Vagina (tissue), 2 donors: Measurements from ENCODE around the gene TSHZ1.

Experiments
- POLR2A ChIP-seq, 2 donors: fragments of 450-650 bp; IDR thresholded peaks; one replicate each; pipeline ENCODE4 v1.6.1; 2017; ENCODE audit warnings: antibody characterized with exemption in 2 of 2, mild to moderate bottlenecking in 2 of 2, moderate library complexity in 2 of 2
- TF ChIP-seq, protein P1 (sequence below), 3 experiments: fragments of 450-650 bp in 2 of 3; fragments of 200-600 bp in 1 of 3; sonication (generic) in 1 of 3; IDR thresholded peaks; one replicate each; pipeline ENCODE4 v1.5.1; 2017 to 2019; ENCODE audit warnings: antibody characterized with exemption in 3 of 3, mild to moderate bottlenecking in 2 of 3, moderate library complexity in 2 of 3

DNA sequence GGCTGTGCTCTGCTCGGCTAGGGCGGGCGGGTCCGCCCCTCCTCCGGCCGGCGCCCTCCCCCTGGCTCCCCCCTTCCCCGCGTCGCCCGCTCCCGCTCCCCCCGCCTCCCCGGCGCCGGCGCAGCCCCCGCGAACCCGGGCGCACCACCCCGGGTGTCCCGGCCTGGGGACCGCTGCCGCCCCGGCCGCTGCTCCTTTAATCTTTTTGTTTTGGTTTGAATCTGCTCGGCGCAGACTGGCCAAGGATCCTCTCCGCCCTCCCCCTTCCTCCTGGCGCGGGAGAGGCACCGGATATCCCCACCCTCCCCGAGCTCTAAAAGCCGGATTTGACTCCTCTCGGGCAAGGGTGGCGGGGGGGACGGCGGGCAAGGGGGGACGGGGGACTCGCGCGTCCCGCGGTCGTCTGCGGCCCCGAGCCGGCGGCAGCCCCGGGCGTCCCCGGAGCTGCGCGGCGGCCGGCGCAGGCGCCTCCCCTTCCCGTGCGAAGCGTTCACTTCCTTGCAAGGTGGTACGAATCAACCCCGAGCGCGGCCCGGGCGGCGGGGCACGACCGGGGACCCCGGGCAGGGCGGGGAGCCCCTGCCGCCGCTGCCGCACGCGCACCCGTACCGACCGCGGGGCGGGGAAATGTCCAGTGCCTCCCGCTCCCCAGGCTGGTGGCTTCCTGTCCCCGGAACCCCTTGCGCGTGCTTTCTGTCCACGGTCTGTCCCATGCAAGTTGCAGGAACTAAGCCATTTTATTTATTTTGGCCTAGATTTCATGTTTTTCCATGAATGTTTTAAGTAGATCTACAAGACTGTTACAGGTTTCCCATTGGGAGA, 1.3 kb upstream of the TSHZ1 start, which contains the start of gene PTGR3:
- TF ChIP-seq POLR2A (IDR thresholded peaks at IDR 0.05): peak in 1 of 2 donors; percentile 38
- TF ChIP-seq, protein P1, sequence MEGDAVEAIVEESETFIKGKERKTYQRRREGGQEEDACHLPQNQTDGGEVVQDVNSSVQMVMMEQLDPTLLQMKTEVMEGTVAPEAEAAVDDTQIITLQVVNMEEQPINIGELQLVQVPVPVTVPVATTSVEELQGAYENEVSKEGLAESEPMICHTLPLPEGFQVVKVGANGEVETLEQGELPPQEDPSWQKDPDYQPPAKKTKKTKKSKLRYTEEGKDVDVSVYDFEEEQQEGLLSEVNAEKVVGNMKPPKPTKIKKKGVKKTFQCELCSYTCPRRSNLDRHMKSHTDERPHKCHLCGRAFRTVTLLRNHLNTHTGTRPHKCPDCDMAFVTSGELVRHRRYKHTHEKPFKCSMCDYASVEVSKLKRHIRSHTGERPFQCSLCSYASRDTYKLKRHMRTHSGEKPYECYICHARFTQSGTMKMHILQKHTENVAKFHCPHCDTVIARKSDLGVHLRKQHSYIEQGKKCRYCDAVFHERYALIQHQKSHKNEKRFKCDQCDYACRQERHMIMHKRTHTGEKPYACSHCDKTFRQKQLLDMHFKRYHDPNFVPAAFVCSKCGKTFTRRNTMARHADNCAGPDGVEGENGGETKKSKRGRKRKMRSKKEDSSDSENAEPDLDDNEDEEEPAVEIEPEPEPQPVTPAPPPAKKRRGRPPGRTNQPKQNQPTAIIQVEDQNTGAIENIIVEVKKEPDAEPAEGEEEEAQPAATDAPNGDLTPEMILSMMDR (IDR thresholded peaks at IDR 0.05): no peak
